Fibroblast of lung (primary cell): ENCODE measurements around the gene SLC22A4. TPM values are rescaled to one million over a fixed set of nuclear protein-coding genes. Genes with fewer than 3 reads are reported as not detected.

Source experiments
- DNase-seq, 2 donors: peaks; one replicate each; pipeline versions ENCODE4 v3.0.0 to v3.0.0-alpha.2; 2010; ENCODE audit warnings: low read depth in 2 of 2
- H2AFZ ChIP-seq: 2 replicates; pipeline ENCODE4 v1.5.1; 2012; ENCODE audit warnings: low read length, control low read depth, inconsistent platforms
- H3K27ac ChIP-seq: 2 replicates; pipeline ENCODE4 v1.5.1; 2011; ENCODE audit warnings: low read length, control low read depth; ENCODE audit not compliant: insufficient read depth
- H3K27me3 ChIP-seq: 2 replicates; pipeline ENCODE4 v1.5.1; 2011; ENCODE audit warnings: mild to moderate bottlenecking, low read length; ENCODE audit not compliant: control insufficient read depth, insufficient read depth
- H3K36me3 ChIP-seq: 2 replicates; pipeline ENCODE4 v1.5.1; 2011; ENCODE audit warnings: low read length; ENCODE audit not compliant: control insufficient read depth, insufficient read depth
- H3K4me1 ChIP-seq: 2 replicates; pipeline ENCODE4 v1.5.1; 2011; ENCODE audit warnings: low read length; ENCODE audit not compliant: control insufficient read depth, insufficient read depth; ENCODE audit errors: extremely low read depth
- H3K4me2 ChIP-seq: 2 replicates; pipeline ENCODE4 v1.5.1; 2011; ENCODE audit warnings: low read length, control low read depth; ENCODE audit not compliant: insufficient read depth; ENCODE audit errors: extremely low read depth
- H3K4me3 ChIP-seq, 4 experiments: fragments of 200-600 bp in 1 of 4; sonication (generic) in 1 of 4; replicated peaks in 1 of 4; 2 replicates each; pipeline ENCODE4 v1.5.1; 2011 to 2016; ENCODE audit warnings: low read length in 4 of 4, low read depth in 3 of 4, mild to moderate bottlenecking in 3 of 4, control low read depth in 2 of 4, inconsistent platforms in 1 of 4, mixed read lengths in 1 of 4; ENCODE audit not compliant: insufficient read depth in 1 of 4; ENCODE audit errors: control extremely low read depth in 1 of 4
- H3K79me2 ChIP-seq: 2 replicates; pipeline ENCODE4 v1.5.1; 2012; ENCODE audit warnings: mild to moderate bottlenecking, low read length, inconsistent platforms; ENCODE audit not compliant: control insufficient read depth, insufficient read depth
- H3K9ac ChIP-seq: 2 replicates; pipeline ENCODE4 v1.5.1; 2011; ENCODE audit warnings: mild to moderate bottlenecking, low read length, control low read depth; ENCODE audit not compliant: insufficient read depth
- H3K9me3 ChIP-seq: 2 replicates; pipeline ENCODE4 v1.5.1; 2012; ENCODE audit warnings: low read depth, low read length; ENCODE audit not compliant: control insufficient read depth, insufficient read depth
- H4K20me1 ChIP-seq: 2 replicates; pipeline ENCODE4 v1.5.1; 2011; ENCODE audit warnings: low read length; ENCODE audit not compliant: control insufficient read depth, insufficient read depth; ENCODE audit errors: extremely low read depth
- CTCF ChIP-seq, 2 donors: IDR thresholded peaks in 1 of 2; conservative IDR thresholded peaks in 1 of 2; 1 replicate in 1 of 2; 2 replicates in 1 of 2; pipeline ENCODE4 v1.5.1; 2011 to 2012; ENCODE audit warnings: low read length in 2 of 2, control low read depth in 1 of 2, inconsistent platforms in 1 of 2, low read depth in 1 of 2, mild to moderate bottlenecking in 1 of 2
- EZH2 ChIP-seq: IDR thresholded peaks from 2 replicates; pipeline ENCODE4 v1.5.1; 2012; ENCODE audit warnings: low read length, control low read depth, mild to moderate bottlenecking; ENCODE audit errors: missing control alignments
- polyA plus RNA-seq, 2 donors: library from polyadenylated mRNA; depleted of rRNA in 1 of 2; stranded (reverse) in 1 of 2; unstranded in 1 of 2; fragments of >200 nt; gene quantifications; 2 replicates each; pipeline ENCODE4 v1.2.1, GENCODE V29; 2011 to 2012; ENCODE audit warnings: missing spikeins in 1 of 2
- total RNA-seq: library from RNA; depleted of rRNA; stranded (reverse); fragments of >200 nt; gene quantifications from 2 replicates; pipeline ENCODE4 v1.2.1, GENCODE V29; 2014

The SLC22A4 gene
- total and polyA plus RNA-seq, 2 donors (not counting 1 experiment from before 2014, with no cell fraction given) = 1.1 to 4.1 TPM

GRCh38 chr5:132277971-132278853 is 16.0 kb upstream of the SLC22A4 start:
- TF ChIP-seq EZH2 (no peak), CTCF (conservative IDR thresholded peaks at IDR 0.05 in 1 of 2, IDR thresholded peaks at IDR 0.05 in 1 of 2; ENCODE audit: low read depth in 1 of 2, low read length in 2 of 2) (no peak)
- H3K79me2 ChIP-seq = no peaks in the 10 kb centered on the region
- no peak overlapping the region for H3K9ac ChIP-seq
- H3K27me3 ChIP-seq = peaks cover 4% of the 10 kb centered on the region
- no peaks in the 10 kb centered on the region for H3K4me1 ChIP-seq
- no peak overlapping the region for H3K27ac ChIP-seq
- no peaks in the 10 kb centered on the region for H4K20me1 ChIP-seq
- H3K4me2 ChIP-seq = no peak overlapping the region
- H3K4me3 ChIP-seq = no peak overlapping the region
- H3K36me3 ChIP-seq = no peaks in the 10 kb centered on the region
- no peak for DNase-seq
- H2AFZ ChIP-seq = no peak overlapping the region
- H3K9me3 ChIP-seq = no peaks in the 10 kb centered on the region

GRCh38 chr5:132279801-132280200 is 14.4 kb upstream of the SLC22A4 start:
- Histone ChIP-seq H3K27me3 (peaks cover 4% of the 10 kb centered on the region), H2AFZ (no peak overlapping the region), H3K9me3 (no peaks in the 10 kb centered on the region), H3K36me3 (no peaks in the 10 kb centered on the region), H4K20me1 (no peaks in the 10 kb centered on the region), H3K27ac (no peak overlapping the region), H3K4me1 (no peaks in the 10 kb centered on the region), H3K9ac (no peak overlapping the region), H3K4me2 (no peak overlapping the region), H3K79me2 (no peaks in the 10 kb centered on the region), H3K4me3 (no peak overlapping the region)
- no peak for DNase-seq
- TF ChIP-seq CTCF (conservative IDR thresholded peaks at IDR 0.05 in 1 of 2, IDR thresholded peaks at IDR 0.05 in 1 of 2; ENCODE audit: low read depth in 1 of 2, low read length in 2 of 2) = no peak
- TF ChIP-seq EZH2 = no peak

- H4K20me1 ChIP-seq = no peaks in the 10 kb centered on the region
- H3K4me1 ChIP-seq = no peaks in the 10 kb centered on the region
- H3K4me2 ChIP-seq = no peak overlapping the region
- no peaks in the 10 kb centered on the region for H3K9me3 ChIP-seq
- H3K27ac ChIP-seq = no peak overlapping the region
- DNase-seq = no peak
- no peaks in the 10 kb centered on the region for H3K36me3 ChIP-seq
- H3K4me3 ChIP-seq = no peak overlapping the region
- H3K79me2 ChIP-seq = no peaks in the 10 kb centered on the region
- no peak for TF ChIP-seq CTCF (conservative IDR thresholded peaks at IDR 0.05 in 1 of 2, IDR thresholded peaks at IDR 0.05 in 1 of 2; ENCODE audit: low read depth in 1 of 2, low read length in 2 of 2)
- TF ChIP-seq EZH2 = no peak
- peaks cover 4% of the 10 kb centered on the region for H3K27me3 ChIP-seq
- H2AFZ ChIP-seq = no peak overlapping the region
- H3K9ac ChIP-seq = no peak overlapping the region
These were observed 13.6 kb upstream of the SLC22A4 start for GRCh38 chr5:132280371-132281240.
